Activated CD4-positive, CD25-positive, alpha-beta regulatory T cell (primary cell): ENCODE results near the gene EHHADH.
"Not testable (repeated sequence)": the region's sequence is repeated elsewhere in the genome, so short reads cannot be mapped to it uniquely, and the experiment has no call there.

ENCODE experiments used
- DNase-seq, 4 experiments: peaks; one replicate each; lab custom pipeline; 2025; lab: John Stamatoyannopoulos, UW

EHHADH gene

DNA sequence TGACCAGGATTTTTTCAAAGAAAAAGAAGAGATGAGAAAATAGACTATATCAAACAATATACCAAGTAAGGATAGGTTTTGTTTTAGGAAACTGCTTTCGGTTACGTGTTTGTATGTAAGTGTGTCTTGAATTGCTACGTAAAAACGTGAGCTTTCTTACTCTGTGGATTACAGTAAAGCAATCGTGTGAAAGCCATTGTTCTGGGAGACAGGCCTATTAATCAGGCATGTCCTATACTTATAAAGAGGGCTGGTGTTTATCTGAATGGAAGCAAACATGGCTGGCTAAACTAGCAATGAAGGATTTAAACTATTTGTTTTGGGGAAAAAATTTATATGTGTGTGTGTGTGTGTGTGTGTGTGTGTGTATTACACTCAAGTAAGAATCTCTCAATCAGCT, 2.6 kb downstream of the EHHADH start:
- no peak for DNase-seq

DNA sequence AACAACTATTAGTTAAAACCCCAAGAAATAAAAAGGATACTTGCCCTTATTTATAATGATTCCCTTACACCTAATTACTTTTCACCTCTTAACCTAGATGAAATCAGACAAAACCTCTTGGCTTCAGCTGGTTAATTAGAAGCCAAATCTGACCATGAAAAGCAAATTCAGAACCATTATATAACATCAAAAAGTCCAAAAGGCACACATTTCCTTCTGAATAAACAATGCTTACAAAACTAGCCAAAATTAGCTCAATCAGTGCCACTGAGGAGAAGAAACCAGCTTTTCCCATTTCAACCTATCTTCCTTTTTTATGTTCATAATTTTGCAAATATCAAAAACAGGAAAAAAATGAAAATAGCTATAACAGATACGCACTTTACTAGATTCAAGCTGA, 3.2 kb downstream of the EHHADH start:
- no peak for DNase-seq

DNA sequence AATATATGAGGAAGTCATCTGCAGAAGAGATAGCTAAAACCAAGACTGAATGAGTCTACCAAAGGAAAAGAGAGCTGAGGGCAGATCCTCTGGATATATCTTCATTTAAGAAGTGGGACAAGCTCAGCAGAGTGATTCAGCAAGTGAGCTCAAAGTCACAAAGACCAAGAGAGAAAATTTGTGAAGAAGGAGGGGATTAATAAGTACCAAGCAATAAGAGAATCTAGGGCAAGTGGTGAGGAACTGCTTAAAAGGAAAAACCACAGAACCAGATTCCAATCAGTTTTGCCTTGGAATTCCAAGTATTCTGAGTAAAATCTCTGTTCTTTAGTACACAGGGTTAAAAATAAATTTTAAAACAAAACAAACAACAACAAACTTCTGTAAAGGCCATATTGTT, 3.6 kb downstream of the EHHADH start:
- DNase-seq, result no peak

- DNase-seq, result no peak
Observed at GRCh38 chr3:185242642-185243041, 11.2 kb downstream of the EHHADH start.

DNA sequence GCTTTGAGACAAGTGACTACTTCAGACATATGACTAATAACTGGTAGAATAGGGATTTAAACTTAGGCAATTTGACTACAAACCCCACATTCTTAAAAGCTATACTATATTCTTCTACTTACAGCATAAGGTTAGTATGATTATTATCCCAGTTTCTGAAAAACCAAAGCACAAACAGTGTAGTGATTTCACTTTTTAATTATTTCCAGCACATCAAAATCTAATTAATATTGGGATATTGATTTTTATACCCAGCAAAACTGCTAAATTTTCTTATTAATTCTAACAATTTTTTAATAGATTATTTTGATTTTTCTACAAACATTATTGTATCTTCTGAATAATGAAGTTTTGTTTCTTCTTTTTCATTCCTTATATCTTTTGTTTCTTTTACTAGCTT, 16.9 kb downstream of the EHHADH start:
- no peak for DNase-seq

DNA sequence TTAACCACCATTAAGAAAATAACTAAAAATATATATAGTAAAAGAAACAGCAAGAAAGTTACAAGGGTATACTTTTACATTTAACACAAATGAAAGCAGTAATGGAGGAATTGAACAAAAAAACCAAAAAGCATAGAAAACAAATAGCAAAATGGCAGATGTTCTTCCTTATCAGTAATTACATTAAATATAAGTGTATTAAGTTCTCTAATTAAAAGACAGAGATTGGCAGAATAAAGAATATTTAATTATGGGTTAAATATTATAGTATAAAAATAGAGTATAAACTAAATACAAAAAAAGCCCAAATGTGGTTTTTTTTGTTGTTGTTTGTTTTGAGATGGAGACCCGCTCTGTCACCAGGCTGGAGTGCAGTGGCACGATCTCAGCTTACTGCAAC, 20.5 kb downstream of the EHHADH start:
- DNase-seq, result no peak

GRCh38 chr3:185226526-185226925, 27.3 kb downstream of the EHHADH start:
- DNase-seq, result not testable (repeated sequence)

DNA sequence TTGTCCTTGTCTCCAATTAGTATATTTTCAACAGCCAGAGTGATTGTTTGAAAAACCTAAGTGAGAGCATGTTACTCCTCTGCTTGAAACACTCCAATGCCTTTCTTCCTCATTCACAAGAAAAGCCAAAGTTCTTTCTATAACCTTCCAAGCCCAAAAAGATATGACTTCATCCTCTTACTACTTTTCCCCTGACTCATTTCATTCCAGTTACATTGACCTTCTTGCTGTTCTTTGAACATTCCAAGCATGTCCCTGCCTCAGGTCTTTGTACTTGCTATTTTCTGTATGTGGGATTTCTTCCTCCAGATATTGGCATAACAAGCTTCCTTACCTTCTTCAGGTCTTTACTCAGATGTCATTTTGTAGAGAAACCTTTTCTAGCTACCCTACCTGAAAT, 28.3 kb downstream of the EHHADH start:
- no peak for DNase-seq

DNA sequence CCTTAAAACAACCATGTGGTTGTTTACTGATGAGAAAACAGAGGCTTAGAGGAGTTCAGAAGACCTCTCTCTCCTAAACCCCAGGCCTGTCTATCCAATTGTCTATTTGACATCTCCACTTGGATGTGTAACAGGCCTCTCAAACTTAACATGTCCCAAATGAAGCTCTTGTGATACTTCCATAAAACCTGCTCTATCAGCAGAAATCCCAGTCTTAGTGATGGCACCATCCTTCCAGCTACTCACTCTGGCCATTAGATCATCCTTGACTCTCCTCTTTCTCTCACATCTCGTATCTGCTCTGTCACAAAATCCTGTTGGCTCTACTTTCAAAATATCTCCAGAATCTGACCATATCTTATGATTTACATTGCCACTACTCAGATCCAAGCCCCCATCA, 28.8 kb downstream of the EHHADH start:
- DNase-seq, result no peak

GRCh38 chr3:185221203-185221602, 32.6 kb downstream of the EHHADH start:
- DNase-seq, result no peak

- DNase-seq, result no peak
Observed at GRCh38 chr3:185216607-185216958, 37.3 kb downstream of the EHHADH start.

DNA sequence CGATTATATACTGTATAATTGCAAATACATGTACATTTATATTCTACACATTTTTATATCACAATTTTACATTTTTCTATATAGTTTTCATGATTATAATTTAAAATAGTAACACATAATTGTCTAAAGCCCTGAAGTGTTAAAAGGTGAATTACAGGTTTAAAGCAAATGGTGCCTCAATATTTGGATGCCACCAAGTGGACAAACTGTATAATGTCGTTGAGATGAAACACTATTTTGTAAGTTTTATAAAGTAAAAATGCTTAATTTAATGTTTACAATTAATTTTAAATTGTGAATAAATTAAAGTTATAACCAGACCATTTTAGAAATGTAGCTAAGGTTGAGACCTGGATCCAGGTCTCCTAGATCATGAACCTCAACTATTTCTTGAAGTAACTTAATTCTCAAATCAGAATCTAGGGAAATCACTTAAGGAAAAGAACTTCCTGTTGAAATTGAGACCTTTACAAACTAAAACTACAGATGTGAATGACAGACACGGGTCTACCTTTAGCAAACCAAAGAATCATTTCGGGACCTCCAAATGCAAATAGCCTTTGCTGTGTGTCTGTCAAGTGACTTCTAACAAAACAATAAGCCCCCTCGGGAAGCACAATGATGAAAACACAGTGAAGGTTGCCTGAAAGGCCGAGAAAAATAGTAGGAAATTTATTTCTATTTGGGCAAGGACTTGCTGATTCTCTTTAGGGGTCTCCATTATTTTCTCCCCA, 37.8 kb downstream of the EHHADH start:
- DNase-seq, result no peak

DNA sequence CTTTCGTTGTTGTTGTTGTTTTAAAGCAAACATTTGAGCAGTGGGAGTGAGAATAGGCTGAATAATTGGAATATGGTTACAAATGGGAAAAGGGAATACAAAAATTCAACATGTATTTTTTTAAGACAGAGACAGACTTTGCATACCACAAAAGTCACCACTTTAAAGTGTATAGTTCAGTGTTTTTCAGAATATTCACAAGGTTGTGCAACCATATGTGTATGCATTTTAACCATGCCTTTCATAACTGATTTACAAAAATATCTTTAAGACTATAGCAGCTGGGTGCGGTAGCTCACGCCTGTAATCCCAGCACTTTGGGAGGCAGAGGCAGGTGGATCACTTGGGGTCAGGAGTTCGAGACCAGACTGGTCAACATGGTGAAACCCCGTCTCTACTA, 41.3 kb downstream of the EHHADH start:
- no peak for DNase-seq

GRCh38 chr3:185212086-185212485, 41.8 kb downstream of the EHHADH start:
- DNase-seq, result no peak

GRCh38 chr3:185210621-185211142, 43.2 kb downstream of the EHHADH start:
- no peak for DNase-seq

DNA sequence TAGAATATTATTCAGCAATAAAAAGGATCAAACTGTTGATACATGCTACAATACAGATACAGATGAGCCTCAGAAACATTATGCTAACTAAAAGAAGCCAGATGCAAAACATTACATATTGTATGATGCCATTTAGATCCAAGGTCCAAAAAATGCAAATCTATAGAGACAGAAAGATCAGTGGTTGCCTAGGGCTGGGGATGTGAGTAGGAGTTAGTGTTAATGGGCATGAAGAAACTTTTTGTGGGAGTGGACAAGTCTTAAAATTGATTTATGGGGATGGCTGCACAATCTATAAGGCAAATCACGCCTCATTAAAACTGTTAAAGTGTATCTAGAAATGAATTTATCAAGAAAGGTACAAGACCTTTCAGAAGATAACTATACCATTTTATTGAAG, 45.0 kb downstream of the EHHADH start:
- no peak for DNase-seq

DNA sequence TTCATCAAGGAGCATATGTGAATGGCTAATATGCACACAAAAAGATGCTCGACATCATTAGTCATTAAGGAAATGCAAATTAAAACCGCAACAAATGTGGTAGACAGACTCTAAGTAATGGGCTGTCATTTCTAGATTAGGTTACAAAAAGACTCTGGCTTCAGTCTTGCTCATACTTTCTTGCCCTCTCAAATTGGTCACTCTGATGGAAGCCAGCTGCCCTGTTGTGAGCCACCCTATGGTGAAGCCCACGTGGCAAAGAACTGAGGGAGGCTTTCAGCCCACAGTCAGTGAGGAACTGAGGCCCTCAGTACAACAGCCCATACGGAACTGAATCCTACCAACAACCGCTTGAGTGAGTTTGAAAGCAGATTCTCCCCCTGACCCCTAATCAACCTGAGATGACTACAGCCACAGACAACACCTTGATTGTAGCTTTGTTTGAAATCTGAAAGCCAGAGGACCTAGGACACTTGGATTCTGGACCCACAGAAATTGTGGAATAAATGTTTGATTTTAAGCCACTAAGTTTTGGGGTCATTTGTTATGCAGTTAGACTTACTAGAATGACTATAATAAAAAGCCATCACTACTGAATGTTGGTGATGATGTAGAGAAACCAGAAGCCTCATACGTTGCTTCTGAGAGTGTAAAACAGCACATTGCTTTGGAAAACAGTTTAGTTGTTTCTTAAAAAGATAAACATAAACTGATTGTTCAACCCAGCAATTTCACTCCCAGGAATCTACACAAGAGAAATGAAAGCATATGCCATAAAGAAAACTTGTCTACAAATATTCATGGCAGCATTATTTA, 45.7 kb downstream of the EHHADH start:
- DNase-seq, result no peak

- no peak for DNase-seq
Observed at GRCh38 chr3:185207481-185207880, 46.4 kb downstream of the EHHADH start.

DNA sequence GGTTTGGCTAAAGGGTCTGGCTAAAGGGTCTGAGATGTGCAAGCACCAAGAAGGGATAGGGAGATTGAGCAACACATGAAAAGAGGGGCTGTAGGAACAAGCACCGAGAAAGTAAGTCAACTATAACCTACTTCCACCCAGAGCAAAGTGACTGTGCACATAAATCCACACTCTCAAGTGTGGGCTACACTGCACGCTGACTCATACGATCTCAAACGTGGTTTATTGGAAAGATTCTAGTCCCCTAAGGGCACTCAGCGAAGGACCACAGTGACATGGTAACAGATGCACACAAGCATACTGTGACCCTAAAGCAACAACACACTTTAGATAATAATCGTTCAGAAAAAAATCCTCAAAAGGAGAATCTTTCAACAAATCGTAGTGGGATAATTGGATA, 48.0 kb downstream of the EHHADH start:
- DNase-seq, result no peak

DNA sequence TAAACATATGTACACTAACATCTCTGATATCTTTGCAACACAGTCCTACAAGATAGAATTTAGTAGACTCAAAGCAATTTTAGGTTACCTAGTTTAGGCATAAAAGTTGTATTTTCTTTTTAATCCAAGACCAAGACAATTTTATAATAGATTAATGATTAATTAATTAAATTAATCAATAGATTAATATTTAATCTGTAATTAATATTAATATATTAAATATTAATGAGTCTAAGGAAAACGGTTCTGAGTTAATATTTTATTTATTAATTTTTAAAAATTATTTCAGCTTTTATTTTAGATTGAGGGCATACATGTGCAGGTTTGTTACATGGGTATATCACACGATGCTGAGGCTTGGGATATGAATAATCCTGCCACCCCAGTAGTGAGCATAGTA, 49.0 kb downstream of the EHHADH start:
- DNase-seq, result no peak

DNA sequence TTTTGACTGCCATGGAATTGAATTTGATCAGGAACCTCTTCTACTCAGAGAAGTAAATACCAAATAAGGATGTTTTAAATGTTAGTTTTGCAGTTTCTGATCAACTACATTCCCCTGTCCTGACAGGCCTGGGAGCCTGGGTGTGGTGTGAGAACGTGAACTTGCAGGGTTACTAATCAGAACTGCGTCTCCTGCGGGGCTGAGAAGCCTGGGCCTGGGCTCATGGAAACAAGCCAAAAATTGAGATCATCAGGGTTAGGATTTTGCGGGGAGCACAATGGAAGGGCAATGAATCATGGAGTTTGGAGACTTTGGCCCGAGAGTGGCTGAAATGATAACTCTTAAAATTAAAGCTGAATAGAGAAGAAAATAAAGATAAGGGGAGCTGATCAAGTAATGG, 53.2 kb downstream of the EHHADH start:
- no peak for DNase-seq

GRCh38 chr3:185199671-185200070, 54.2 kb downstream of the EHHADH start:
- DNase-seq, result no peak

DNA sequence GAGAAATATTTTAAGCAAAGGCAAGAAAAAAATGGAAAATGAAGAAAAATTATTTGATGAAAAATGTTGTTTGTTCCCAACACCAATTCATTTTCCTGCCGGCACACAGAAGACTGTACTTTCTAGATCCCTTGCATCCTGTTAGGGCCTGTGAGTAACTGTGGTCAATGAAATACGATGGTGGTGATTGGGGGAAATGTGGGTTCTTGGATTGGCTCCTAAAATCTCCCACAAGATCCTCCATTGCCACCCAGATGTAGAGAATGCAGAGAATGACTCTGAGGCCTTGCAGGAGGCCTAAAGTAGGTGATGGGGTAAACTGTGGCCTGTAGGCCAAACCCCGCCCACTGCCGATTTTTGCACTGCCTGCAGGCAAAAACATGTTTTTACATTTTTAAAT, 54.6 kb downstream of the EHHADH start:
- no peak for DNase-seq

GRCh38 chr3:185197068-185197467, 56.8 kb downstream of the EHHADH start:
- no peak for DNase-seq
